22Rv1 (cell line): ENCODE data around the gene GM2A.
"Not testable (repeated sequence)": the region's sequence is repeated elsewhere in the genome, so short reads cannot be mapped to it uniquely, and the experiment has no call there.

Experiments used
- CTCF ChIP-seq: fragments of 450-650 bp; IDR thresholded peaks from 2 replicates; pipeline ENCODE4 v1.5.1; 2017; ENCODE audit warnings: mild to moderate bottlenecking
- ZFX ChIP-seq: fragments of 450-650 bp; IDR thresholded peaks from 2 replicates; pipeline ENCODE4 v1.6.1; 2017; ENCODE audit warnings: antibody characterized with exemption, borderline replicate concordance

- not testable (repeated sequence) for TF ChIP-seq CTCF, ZFX
Observed at GRCh38 chr5:151240268-151240835, 12.6 kb upstream of the GM2A start.
